Epithelial cell of prostate (primary cell): ENCODE results near the gene DDX6.
"Not testable (repeated sequence)": the region's sequence is repeated elsewhere in the genome, so short reads cannot be mapped to it uniquely, and the experiment has no call there.

ENCODE experiments used
- DNase-seq: peaks from one replicate; pipeline ENCODE4 v3.0.0-alpha.2; 2011; ENCODE audit warnings: low read depth, low spot score
- H3K27ac ChIP-seq: fragments of 450-650 bp; 2 replicates; pipeline ENCODE4 v1.5.1; 2017; ENCODE audit warnings: mild to moderate bottlenecking

The DDX6 gene

GRCh38 chr11:118791111-118791960 lies at the start of gene DDX6:
Gene DDX6, minus strand, starts transcription at chr11:118791164. Its CDS starts 4,913 bp downstream, at chr11:118786251.
- peak; percentile 33 for DNase-seq
- peak within 1 kb of the TSS; percentile 91 for H3K27ac ChIP-seq

- no peak for DNase-seq
- no peak overlapping the region for H3K27ac ChIP-seq
Observed at GRCh38 chr11:118838905-118839553, 48.1 kb upstream of the DDX6 start.

GRCh38 chr11:118837868-118838267 lies 46.9 kb upstream of the DDX6 start:
- H3K27ac ChIP-seq, result no peak overlapping the region

GRCh38 chr11:118834427-118835028 lies 43.6 kb upstream of the DDX6 start:
- no peak for DNase-seq
- no peak overlapping the region for H3K27ac ChIP-seq

More at GRCh38 chr11:118837868-118838267, 46.9 kb upstream of the DDX6 start:
- no peak for DNase-seq

GRCh38 chr11:118827118-118827517 lies 36.2 kb upstream of the DDX6 start:
- H3K27ac ChIP-seq, result no peak overlapping the region
- DNase-seq, result no peak

GRCh38 chr11:118822936-118823510 lies 32.1 kb upstream of the DDX6 start:
- H3K27ac ChIP-seq, DNase-seq: not testable (repeated sequence)

GRCh38 chr11:118820412-118821357 lies 29.7 kb upstream of the DDX6 start:
- H3K27ac ChIP-seq, result peak overlapping the region; percentile 55
- DNase-seq, result peak; percentile 12

- H3K27ac ChIP-seq, result peak overlapping the region; percentile 55
- not testable (repeated sequence) for DNase-seq
Observed at GRCh38 chr11:118820025-118820379, 29.0 kb upstream of the DDX6 start.

GRCh38 chr11:118819334-118820024 lies 28.5 kb upstream of the DDX6 start:
- DNase-seq, result no peak
- H3K27ac ChIP-seq, result no peak overlapping the region

- no peak for DNase-seq
- no peak overlapping the region for H3K27ac ChIP-seq
Observed at GRCh38 chr11:118818130-118818529, 27.2 kb upstream of the DDX6 start.

GRCh38 chr11:118813551-118813950 lies 22.6 kb upstream of the DDX6 start:
- H3K27ac ChIP-seq, result no peak overlapping the region
- no peak for DNase-seq

GRCh38 chr11:118812485-118812884 lies 21.5 kb upstream of the DDX6 start:
- no peak for DNase-seq
- H3K27ac ChIP-seq, result no peak overlapping the region

- no peak overlapping the region for H3K27ac ChIP-seq
- DNase-seq, result no peak
Observed at GRCh38 chr11:118807800-118808778, 17.1 kb upstream of the DDX6 start.

GRCh38 chr11:118806400-118806799 lies 15.4 kb upstream of the DDX6 start:
- DNase-seq, result no peak
- H3K27ac ChIP-seq, result no peak overlapping the region

GRCh38 chr11:118804094-118804493 lies 13.1 kb upstream of the DDX6 start:
- H3K27ac ChIP-seq, result no peak overlapping the region
- DNase-seq, result no peak

- H3K27ac ChIP-seq, result no peak overlapping the region
- DNase-seq, result no peak
Observed at GRCh38 chr11:118799372-118799771, 8.4 kb upstream of the DDX6 start.

GRCh38 chr11:118797510-118797909 lies 6.5 kb upstream of the DDX6 start:
- H3K27ac ChIP-seq, result no peak overlapping the region
- DNase-seq, result no peak

- peak; percentile 33 for DNase-seq
- peak overlapping the region; percentile 91 for H3K27ac ChIP-seq
Observed at GRCh38 chr11:118792570-118793124, 1.7 kb upstream of the DDX6 start.
